Measurements from ENCODE around the gene SRSF7. TPM values are rescaled to one million over a fixed set of nuclear protein-coding genes. Genes with fewer than 3 reads are reported as not detected.
A peak's percentile ranks its signal among the peaks of the same experiment; 100 is the strongest.
"Not testable (repeated sequence)": the region's sequence is repeated elsewhere in the genome, so short reads cannot be mapped to it uniquely, and the experiment has no call there.

The SRSF7 gene
- total RNA-seq, 2 donors from 2014 or later = 238 to 389 TPM

GRCh38 chr2:38713338-38713737, 37.8 kb downstream of the SRSF7 start:
- H3K27me3 Mint-ChIP-seq = no peaks in the 10 kb centered on the region
- H3K9me3 Mint-ChIP-seq = peaks cover 4% of the 10 kb centered on the region
- peaks cover 18 to 20% of the 10 kb centered on the region in 2 donors for H3K4me1 Mint-ChIP-seq (ENCODE audit: low read depth in 2 of 2)
- H3K27ac Mint-ChIP-seq = peak overlapping the region in 1 of 2 donors; percentile 36
- no peak overlapping the region for H3K4me3 Mint-ChIP-seq
- peaks cover 8% of the 10 kb centered on the region for H3K36me3 Mint-ChIP-seq
- ATAC-seq = no peak
- no peak for DNase-seq (ENCODE audit: low spot score)

GRCh38 chr2:38712871-38713270, 38.3 kb downstream of the SRSF7 start:
- Mint-ChIP-seq H3K4me3 (no peak overlapping the region), H3K27ac (peak overlapping the region in 1 of 2 donors; percentile 36), H3K4me1 (ENCODE audit: low read depth in 2 of 2) (peaks cover 18 to 20% of the 10 kb centered on the region in 2 donors), H3K9me3 (peaks cover 4% of the 10 kb centered on the region), H3K36me3 (peaks cover 8% of the 10 kb centered on the region), H3K27me3 (no peaks in the 10 kb centered on the region)
- DNase-seq (ENCODE audit: low spot score) = no peak
- no peak for ATAC-seq

GRCh38 chr2:38712413-38712812, 38.7 kb downstream of the SRSF7 start:
- Mint-ChIP-seq H3K4me1 (ENCODE audit: low read depth in 2 of 2) (peaks cover 20% of the 10 kb centered on the region in 2 donors), H3K27ac (no peak overlapping the region), H3K4me3 (no peak overlapping the region), H3K9me3 (peaks cover 4% of the 10 kb centered on the region), H3K36me3 (peaks cover 8% of the 10 kb centered on the region), H3K27me3 (no peaks in the 10 kb centered on the region)
- ATAC-seq (no peak), DNase-seq (ENCODE audit: low spot score) (no peak)

- Mint-ChIP-seq H3K4me1 (ENCODE audit: low read depth in 2 of 2) (peaks cover 20 to 24% of the 10 kb centered on the region in 2 donors), H3K9me3 (peaks cover 4% of the 10 kb centered on the region), H3K27me3 (no peaks in the 10 kb centered on the region), H3K27ac (no peak overlapping the region), H3K36me3 (peaks cover 8% of the 10 kb centered on the region), H3K4me3 (no peak overlapping the region)
- ATAC-seq (no peak), DNase-seq (ENCODE audit: low spot score) (no peak)
These were observed 39.6 kb downstream of the SRSF7 start for GRCh38 chr2:38711558-38711957.

GRCh38 chr2:38709567-38710194, 41.5 kb downstream of the SRSF7 start:
- DNase-seq (ENCODE audit: low spot score) (no peak), ATAC-seq (no peak)
- Mint-ChIP-seq H3K4me1 (ENCODE audit: low read depth in 2 of 2) (peaks cover 15 to 22% of the 10 kb centered on the region in 2 donors), H3K36me3 (peaks cover 8% of the 10 kb centered on the region), H3K27me3 (no peaks in the 10 kb centered on the region), H3K4me3 (no peak overlapping the region), H3K9me3 (peaks cover 4% of the 10 kb centered on the region), H3K27ac (peak overlapping the region in 1 of 2 donors; percentile 57)

GRCh38 chr2:38708900-38709566, 42.1 kb downstream of the SRSF7 start:
- ATAC-seq (peak in 1 of 2 donors; percentile 15), DNase-seq (ENCODE audit: low spot score) (no peak)
- Mint-ChIP-seq H3K4me1 (ENCODE audit: low read depth in 2 of 2) (peaks cover 15 to 19% of the 10 kb centered on the region in 2 donors), H3K27ac (peak overlapping the region; percentile 57 to 80), H3K27me3 (no peaks in the 10 kb centered on the region), H3K9me3 (peaks cover 4% of the 10 kb centered on the region), H3K36me3 (peaks cover 8% of the 10 kb centered on the region), H3K4me3 (no peak overlapping the region)

- not testable (repeated sequence) for H3K4me3 Mint-ChIP-seq; H3K9me3 Mint-ChIP-seq; H3K36me3 Mint-ChIP-seq; H3K27me3 Mint-ChIP-seq; ATAC-seq; DNase-seq (ENCODE audit: low spot score)
- Mint-ChIP-seq H3K4me1 (ENCODE audit: low read depth in 2 of 2) (peaks cover 15 to 19% of the 10 kb centered on the region in 2 donors), H3K27ac (peak overlapping the region; percentile 57 to 80)
These were observed 42.7 kb downstream of the SRSF7 start for GRCh38 chr2:38708491-38708890.

GRCh38 chr2:38706846-38707345, 44.3 kb downstream of the SRSF7 start:
- peaks cover 4% of the 10 kb centered on the region for H3K9me3 Mint-ChIP-seq
- ATAC-seq (no peak), DNase-seq (ENCODE audit: low spot score) (no peak)
- H3K27ac Mint-ChIP-seq = peak overlapping the region; percentile 21 to 34
- peaks cover 6% of the 10 kb centered on the region for H3K36me3 Mint-ChIP-seq
- H3K27me3 Mint-ChIP-seq = no peaks in the 10 kb centered on the region
- no peak overlapping the region for H3K4me3 Mint-ChIP-seq
- peaks cover 23 to 24% of the 10 kb centered on the region in 2 donors for H3K4me1 Mint-ChIP-seq (ENCODE audit: low read depth in 2 of 2)

- H3K9me3 Mint-ChIP-seq = no peaks in the 10 kb centered on the region
- DNase-seq (ENCODE audit: low spot score) = no peak
- H3K4me3 Mint-ChIP-seq = no peak overlapping the region
- ATAC-seq = no peak
- H3K36me3 Mint-ChIP-seq = peaks cover 4% of the 10 kb centered on the region
- peak overlapping the region in 1 of 2 donors; percentile 20 for H3K27ac Mint-ChIP-seq
- peaks cover 26 to 28% of the 10 kb centered on the region in 2 donors for H3K4me1 Mint-ChIP-seq (ENCODE audit: low read depth in 2 of 2)
- H3K27me3 Mint-ChIP-seq = no peaks in the 10 kb centered on the region
These were observed 46.5 kb downstream of the SRSF7 start for GRCh38 chr2:38704664-38705063.

GRCh38 chr2:38703336-38703735, 47.8 kb downstream of the SRSF7 start:
- peaks cover 17 to 23% of the 10 kb centered on the region in 2 donors for H3K4me1 Mint-ChIP-seq (ENCODE audit: low read depth in 2 of 2)
- not testable (repeated sequence) for H3K27ac Mint-ChIP-seq; H3K36me3 Mint-ChIP-seq; DNase-seq (ENCODE audit: low spot score); ATAC-seq; H3K9me3 Mint-ChIP-seq; H3K4me3 Mint-ChIP-seq; H3K27me3 Mint-ChIP-seq

- Mint-ChIP-seq H3K9me3 (no peaks in the 10 kb centered on the region), H3K4me1 (ENCODE audit: low read depth in 2 of 2) (peaks cover 21 to 24% of the 10 kb centered on the region in 2 donors), H3K27me3 (no peaks in the 10 kb centered on the region), H3K36me3 (peaks cover 4% of the 10 kb centered on the region), H3K4me3 (peak overlapping the region; percentile 7), H3K27ac (peak overlapping the region in 1 of 2 donors; percentile 78)
- ATAC-seq = no peak
- no peak for DNase-seq (ENCODE audit: low spot score)
These were observed 48.7 kb downstream of the SRSF7 start for GRCh38 chr2:38702413-38702812.

GRCh38 chr2:38701542-38701941, 49.6 kb downstream of the SRSF7 start:
- Mint-ChIP-seq H3K4me3 (no peak overlapping the region), H3K4me1 (ENCODE audit: low read depth in 2 of 2) (peaks cover 25 to 26% of the 10 kb centered on the region in 2 donors), H3K36me3 (peaks cover 4% of the 10 kb centered on the region), H3K9me3 (no peaks in the 10 kb centered on the region), H3K27ac (peak overlapping the region; percentile 53 to 78), H3K27me3 (no peaks in the 10 kb centered on the region)
- DNase-seq (ENCODE audit: low spot score) = no peak
- no peak for ATAC-seq

GRCh38 chr2:38700881-38701458, 50.2 kb downstream of the SRSF7 start:
- DNase-seq (ENCODE audit: low spot score) = no peak
- Mint-ChIP-seq H3K4me3 (peak overlapping the region; percentile 66), H3K27ac (peak overlapping the region; percentile 53 to 78), H3K4me1 (ENCODE audit: low read depth in 2 of 2) (peaks cover 25 to 26% of the 10 kb centered on the region in 2 donors), H3K9me3 (no peaks in the 10 kb centered on the region), H3K27me3 (no peaks in the 10 kb centered on the region), H3K36me3 (peaks cover 4% of the 10 kb centered on the region)
- ATAC-seq = no peak

Measured in natural killer cell treated with Interleukin-12 subunit alpha and Interleukin-12 subunit beta and Interleukin-15 and Interleukin-18, amount 100 ng/mL, for 72 hours (primary cell).